Measurements from ENCODE around the gene NUTM1.
"Not testable (repeated sequence)": the region's sequence is repeated elsewhere in the genome, so short reads cannot be mapped to it uniquely, and the experiment has no call there.

Gene NUTM1

DNA sequence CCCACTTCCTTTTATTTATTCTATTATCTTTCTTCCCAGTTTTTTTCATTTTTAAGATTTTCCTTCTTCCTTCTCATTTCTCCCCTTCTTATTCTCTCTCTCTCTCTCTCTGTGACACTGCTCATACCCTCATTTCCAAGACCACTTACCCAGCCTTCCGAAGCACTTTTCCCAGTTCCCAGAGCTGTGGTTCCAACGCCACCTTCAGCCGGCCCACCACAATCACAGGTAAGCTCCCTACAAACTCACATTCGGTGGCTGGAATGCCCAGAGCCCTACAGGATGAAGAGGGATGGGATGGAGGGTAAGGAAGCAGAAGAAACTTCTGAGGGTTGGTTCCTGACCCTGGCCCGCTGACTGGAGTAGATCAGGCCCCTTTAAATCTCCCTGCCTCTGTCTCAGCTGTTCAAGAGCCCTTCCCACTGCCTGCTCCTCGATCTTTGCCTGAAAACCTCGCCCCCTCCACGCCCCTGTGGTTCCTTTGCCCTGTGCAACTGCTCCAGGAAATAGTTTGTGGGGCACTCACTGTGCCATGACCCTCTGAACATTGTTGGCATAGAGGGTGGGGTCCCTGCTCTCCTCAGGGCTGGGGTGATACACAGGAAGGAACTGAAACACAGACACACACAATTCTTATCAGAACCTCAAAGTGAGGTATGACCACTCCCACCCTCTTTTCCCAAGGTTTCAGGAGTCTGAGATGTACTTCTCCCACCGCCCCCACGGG is 19.1 kb downstream of the NUTM1 start:
- no peak for DNase-seq (ENCODE audit: low read depth in 2 of 2)

DNA sequence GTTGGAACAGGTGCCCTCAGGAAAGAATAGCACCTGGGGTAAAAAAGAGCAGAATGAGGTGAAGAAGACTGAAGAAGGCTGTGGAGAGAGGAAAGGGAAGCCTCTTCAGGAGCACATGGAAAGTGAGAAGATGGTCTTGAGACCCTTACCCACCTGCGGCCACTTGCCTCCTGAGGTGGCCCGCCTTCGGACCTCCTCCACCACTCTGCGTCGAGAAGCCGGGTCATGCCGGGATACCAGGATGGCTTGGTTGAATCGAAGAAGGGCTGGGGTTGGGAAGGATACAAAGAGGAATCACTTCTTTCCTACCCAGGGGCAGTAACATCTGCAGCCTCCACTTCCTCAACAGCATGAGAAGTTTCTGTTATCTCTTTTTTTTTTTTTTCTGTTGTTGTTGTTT is 20.9 kb downstream of the NUTM1 start:
- no peak for DNase-seq (ENCODE audit: low read depth in 2 of 2)

DNA sequence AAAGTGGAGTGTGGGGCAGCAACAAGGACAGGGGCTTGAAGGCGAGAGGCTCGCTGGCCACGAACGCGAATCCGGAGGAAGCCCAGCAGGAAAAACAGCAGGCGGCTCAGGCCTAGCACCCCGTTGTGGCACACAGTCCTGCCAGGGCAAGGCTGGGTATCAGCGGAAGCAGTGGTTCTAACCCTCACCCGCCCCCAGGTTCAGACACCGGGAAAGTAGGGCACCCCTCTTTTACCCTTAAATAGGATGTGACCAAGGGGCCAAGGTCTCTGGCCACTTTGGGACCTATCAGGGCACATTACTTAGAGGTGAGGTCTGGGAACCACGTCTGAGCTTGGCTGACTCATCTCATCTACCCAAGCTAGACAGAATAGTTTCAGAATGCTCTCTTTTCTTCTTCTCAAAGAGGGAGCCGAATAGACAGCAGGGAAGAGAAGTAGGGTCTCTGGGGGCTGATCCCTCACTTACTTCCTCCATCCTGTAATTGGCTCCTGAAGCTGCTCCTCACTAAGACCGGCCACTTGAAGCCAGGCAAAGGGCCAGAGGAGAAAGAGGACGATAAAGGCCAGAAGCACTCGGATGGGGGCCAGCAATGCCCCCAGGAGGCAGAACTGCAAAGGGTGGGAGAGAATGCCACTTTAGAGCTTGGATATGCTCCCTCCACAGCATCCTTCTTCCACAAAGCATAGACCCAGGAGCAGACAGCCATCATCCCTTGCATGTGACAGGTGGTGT is 22.1 kb downstream of the NUTM1 start:
- no peak for DNase-seq (ENCODE audit: low read depth in 2 of 2)

DNA sequence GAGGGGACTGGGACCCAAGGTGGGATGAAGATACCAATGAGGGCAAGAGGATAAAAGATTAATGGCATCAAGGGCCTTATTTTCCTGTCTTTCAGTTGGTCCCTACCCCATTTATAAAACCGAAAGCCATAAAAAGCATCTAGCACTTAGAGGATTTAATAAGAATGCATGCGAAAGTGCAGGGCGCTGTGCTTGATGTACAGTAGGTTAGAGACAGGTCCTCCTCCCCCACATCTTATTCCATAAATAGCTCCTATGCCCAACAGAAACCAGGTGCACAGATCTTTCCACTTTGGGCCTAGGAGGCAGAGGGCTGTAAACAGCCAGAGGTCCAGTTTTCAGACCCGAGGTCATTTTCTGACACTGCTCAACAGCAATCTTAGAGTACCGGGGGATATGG is 22.7 kb downstream of the NUTM1 start:
- no peak for DNase-seq (ENCODE audit: low read depth in 2 of 2)

DNA sequence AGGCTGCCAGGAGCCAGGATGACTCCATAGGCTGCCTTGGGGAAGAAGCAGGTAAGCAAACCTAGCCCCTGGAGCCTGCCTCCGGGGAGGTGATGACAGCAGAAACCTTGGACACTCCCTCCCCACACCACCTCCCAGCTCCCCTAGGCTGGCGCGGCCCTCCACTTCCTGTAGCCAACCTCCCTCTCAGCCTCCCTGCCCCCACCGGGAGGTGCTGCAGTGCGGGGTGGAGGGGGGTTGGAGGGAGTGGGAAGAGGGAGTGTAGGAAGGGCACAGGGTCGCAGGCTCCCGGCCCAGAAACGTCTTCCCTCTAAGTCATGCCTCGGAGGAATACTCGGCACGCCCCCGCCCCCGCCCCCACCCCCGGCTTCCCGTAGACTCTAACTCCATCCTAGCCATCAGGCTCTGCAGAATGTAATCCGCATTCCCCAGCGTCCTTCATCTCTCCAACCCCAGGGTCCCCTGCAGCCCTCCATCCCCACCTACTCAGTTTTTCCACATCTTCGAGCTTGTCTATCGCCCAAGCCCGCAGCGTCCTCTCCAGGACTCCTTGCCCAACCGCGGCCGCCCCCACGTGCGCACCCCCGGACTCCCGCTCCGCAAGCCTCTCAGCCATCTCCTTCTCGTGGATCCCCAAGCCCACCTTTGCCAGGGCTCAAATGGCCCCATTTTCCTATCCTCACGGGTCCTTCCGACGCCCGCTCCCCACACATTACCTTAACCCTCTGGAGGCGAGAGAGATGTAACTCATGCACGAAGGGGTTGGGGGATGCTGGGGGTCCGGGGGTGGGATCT is 23.4 kb downstream of the NUTM1 start:
- peak in 1 of 2 donors; percentile 9 for DNase-seq (ENCODE audit: low read depth in 2 of 2)

DNA sequence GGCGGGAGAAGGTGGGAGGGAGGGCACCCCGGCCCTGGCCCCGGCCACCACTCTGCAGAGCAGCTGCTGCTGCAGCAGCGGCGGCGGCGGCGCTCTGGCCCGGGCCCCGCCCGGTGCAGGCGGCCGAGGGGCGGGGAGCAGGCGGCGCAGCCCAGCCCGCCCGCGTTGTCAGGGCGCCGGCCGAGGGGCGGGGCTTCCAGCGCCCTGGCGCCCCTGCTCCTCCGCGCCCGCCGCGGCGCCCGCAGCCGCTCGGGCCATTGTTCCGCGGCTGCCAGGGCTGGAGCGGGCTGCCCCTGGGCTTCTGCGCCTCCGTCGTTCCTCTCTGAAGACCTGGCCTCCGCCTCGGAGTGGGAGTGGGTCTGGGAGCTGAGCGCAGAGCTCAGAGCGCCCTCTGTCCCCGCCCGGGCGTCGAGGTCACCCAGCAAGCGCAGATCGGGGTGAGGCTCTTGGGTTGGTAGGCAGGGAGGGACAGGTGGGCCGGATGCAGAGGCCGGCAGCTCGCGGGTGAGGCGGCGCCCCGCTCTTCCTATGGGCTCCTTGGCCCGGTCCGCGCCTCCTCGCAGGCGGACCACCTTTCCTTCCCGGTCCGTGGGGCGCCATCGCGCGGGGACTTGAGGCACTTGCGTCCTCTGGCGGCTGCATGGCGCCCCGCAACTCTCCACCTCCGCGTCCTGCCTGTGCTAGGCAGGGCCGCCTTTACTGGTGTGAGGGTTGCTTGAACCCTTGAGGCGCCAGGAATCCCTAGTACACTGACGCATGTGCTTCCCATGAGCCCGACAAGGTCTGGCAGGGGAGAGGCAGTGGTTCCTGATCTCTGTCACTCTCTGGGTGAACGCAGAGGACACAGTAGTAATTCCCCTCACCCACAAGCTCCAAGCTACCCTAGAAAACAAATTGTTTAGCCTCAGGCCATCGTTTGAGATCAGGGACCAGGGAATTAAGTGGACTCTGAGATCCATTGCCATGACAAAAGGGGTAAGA is 24.3 kb downstream of the NUTM1 start, which contains the start of gene LPCAT4:
TSS of gene LPCAT4 (minus strand) at position 96 of the 981 bp plus-strand sequence. CDS start 96 bp downstream, outside the sequence.
- DNase-seq (ENCODE audit: low read depth in 2 of 2): peak; percentile 68 to 78

DNA sequence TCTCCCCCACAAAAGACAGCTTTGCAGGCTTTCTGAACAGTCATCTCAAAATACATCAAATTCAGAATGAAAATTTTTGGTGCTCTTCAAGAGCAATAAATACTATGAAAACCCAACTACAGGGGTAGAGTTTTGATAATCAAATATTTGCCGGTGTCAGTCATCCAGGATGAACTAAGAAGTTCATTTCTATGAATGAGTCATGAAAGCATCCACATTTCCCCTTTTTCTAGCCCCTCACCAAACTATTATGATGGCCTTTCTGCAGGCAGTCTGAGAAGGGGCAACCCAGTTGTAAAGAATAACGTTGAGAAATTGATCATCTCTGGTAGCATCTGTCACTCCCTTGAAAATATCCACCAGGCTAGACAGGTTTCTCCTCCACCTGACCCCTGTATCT is 27.0 kb downstream of the NUTM1 start:
- DNase-seq (ENCODE audit: low read depth in 2 of 2): no peak

DNA sequence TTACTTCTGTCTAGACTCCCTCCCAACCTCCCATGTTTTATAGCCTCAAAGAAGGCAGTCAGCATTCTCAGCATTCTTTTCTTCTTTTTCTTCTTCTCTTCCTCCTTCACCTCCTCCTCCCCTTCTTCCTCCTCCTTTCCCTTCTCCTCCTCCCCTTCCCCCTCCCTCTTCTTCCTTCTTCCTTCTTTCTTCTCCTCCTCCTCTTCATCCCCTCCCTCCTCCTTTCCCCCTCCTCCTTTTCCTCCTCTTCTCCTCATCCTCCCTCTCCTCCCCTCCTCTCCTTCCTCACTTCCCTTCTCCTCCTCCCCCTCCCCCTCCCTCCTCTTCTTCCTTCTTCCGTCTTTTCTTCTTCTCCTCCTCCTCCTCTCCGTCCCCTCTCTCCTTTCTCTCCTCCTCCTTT is 27.5 kb downstream of the NUTM1 start:
- DNase-seq (ENCODE audit: low read depth in 2 of 2): no peak

DNA sequence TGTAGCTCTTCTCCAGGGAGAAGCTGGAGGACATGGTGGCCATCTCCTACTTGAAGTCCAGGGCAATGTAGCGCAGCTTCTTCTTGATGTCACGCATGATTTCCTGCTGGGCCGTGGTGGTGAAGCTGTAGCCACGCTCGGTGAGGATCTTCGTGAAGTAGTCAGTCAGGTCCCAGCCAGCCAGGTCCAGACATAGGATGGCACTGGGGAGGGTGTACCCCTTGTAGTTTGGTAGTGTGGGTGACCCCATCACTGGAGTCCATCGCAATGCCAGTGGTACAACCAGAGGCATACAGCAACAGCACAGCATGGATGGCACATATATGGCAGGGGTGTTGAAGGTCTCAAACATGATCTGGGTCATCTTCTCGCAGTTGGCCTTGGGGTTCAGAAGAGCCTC is 30.8 kb downstream of the NUTM1 start:
- no peak for DNase-seq (ENCODE audit: low read depth in 2 of 2)

DNA sequence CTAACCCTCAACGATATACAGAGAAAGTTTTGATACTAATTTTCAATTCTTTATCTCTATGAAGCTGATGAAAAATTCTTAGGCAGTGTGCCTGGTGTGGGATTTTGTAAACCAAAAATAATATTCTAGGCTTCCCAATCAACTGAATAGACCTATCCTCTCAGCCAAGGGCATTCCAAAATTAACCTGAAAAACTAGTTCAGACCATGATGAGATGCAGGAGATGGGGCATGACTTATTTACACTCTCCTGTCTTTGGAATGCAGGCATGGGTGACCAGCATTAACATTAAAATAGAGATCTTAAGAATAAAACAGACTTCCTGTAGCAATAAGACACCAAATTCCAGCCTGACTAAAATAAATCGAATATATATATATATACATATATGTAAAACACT is 31.7 kb downstream of the NUTM1 start:
- no peak for DNase-seq (ENCODE audit: low read depth in 2 of 2)

DNA sequence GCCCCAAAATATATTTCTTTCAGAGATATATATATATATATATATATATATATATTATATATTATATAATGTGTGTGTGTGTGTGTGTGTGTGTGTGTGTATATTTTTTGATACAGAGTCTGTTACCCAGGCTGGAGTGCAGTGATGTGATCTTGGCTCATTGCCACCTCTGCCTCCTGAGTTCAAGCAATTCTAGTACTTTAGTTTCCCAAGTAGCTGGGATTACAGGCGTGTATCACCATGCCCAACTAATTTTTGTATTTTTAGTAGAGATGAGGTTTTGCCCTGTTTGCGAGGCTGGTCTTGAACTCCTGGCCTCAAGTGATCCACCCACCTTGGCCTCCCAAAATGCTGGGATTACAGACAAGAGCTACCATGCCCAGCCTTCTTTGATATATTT is 32.4 kb downstream of the NUTM1 start:
- not testable (repeated sequence) for DNase-seq (ENCODE audit: low read depth in 2 of 2)

DNA sequence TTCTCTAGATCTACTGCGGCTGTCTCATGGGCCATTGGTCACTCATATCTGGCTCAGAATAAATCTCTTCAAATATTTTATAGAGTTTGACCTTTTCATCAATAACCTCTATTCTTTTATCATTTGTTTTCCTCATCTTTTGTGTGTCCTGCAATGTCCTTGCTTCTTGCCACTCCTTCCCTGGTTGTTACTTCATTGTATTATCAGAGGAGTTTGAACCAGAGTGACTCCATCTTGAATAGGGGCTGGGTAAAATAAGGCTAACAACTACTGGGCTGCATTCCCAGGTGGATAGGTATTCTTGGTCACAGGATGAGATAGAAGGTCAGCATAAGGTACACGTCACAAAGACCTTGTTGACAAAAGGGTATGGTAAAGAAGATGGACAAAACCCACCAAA is 33.7 kb downstream of the NUTM1 start:
- no peak for DNase-seq (ENCODE audit: low read depth in 2 of 2)

DNA sequence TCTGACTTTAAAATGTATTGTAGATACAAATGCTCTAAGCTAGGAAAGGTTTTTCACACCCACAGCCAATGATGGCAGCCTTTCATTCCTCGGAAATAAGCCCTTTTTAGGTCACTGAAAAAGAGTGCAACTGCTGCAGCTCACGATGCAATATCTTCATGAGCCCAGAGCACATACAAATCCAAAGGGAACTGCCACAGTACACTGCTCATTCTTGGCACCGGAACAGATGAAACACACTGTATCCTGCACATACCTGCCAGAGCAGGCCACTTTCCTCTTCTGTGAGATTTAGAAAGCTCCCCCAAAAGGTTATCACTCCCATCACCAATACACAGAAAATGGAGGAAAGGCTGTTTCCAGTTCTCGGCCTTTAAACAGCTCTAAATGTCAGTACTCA is 37.4 kb downstream of the NUTM1 start:
- DNase-seq (ENCODE audit: low read depth in 2 of 2): not testable (repeated sequence)

DNA sequence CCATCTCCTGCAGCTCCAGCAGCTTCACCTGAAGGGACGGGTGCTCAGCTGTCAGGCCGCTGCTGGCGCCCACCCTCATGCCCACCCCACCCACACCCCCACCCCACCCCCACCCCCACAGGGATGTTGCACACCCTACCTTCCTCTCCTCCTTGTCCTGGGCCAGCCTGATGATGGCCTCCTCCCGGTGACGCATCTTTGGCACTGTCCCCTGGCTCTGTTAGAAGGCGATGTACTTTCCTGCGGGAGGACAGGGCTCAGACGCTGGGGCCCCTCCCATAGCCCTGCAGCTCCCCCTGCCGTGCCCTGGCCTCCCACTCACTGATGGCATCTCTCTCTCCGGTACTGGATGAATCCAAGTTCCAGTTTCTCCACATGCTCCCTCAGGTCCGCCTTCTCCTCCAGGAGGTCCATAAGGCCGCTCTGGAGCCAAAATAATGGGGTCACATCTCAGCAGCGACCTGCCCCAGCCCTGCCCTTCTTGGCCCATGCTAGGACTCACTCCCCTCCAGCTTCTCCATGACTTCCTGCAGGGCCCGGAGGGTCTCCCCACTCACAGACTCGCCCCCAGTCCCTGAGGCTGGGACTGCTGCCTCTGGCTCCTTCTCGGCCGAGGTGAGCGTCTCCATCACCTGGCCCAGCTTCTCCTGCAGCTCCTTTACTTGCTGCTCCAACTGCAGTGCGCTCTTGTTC is 38.9 kb downstream of the NUTM1 start:
- not testable (repeated sequence) for DNase-seq (ENCODE audit: low read depth in 2 of 2)

DNA sequence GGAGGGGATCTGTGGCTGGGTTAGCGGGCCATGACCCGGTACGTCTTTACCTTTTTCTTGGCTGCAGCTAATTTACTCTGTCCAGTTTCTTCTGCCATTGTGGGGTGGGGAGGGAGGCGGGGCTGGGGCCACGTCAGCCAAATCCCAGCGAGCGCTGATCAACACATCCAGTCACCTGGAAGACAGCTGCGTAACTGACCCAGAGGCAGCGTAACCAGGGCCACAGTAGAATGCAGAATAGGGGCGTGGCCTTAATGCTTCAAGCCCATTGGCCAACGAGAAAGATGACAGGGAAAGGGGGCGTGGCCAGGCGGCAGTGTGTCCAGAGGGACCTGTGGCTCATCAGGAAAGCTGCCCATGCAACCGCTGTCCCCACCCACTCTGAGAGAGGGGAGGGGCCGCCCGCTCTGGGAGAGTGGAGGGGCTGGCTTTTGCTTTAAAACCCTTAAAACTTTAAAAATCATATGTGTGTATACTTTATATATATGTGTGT is 46.5 kb downstream of the NUTM1 start:
- DNase-seq (ENCODE audit: low read depth in 2 of 2): not testable (repeated sequence)

DNA sequence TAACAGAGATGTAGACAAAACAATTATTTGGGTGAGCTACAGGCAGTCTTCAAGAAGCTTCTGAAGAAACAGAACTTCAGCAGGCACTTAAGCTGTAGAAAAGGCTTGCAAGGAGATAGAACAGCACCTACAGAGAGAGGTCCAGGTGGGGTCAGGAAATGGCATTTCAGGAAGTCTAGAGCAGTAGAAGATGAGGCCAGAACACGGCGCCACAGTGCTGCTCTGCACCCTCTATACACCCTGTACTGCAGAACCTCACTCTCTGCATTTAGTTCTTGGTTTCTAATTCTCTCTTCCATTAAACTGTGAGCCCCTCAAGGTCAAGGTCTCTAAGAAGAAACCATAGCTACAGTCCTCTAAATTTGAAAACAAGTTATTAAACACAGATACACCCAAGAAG is 49.9 kb downstream of the NUTM1 start:
- DNase-seq (ENCODE audit: low read depth in 2 of 2): not testable (repeated sequence)

DNA sequence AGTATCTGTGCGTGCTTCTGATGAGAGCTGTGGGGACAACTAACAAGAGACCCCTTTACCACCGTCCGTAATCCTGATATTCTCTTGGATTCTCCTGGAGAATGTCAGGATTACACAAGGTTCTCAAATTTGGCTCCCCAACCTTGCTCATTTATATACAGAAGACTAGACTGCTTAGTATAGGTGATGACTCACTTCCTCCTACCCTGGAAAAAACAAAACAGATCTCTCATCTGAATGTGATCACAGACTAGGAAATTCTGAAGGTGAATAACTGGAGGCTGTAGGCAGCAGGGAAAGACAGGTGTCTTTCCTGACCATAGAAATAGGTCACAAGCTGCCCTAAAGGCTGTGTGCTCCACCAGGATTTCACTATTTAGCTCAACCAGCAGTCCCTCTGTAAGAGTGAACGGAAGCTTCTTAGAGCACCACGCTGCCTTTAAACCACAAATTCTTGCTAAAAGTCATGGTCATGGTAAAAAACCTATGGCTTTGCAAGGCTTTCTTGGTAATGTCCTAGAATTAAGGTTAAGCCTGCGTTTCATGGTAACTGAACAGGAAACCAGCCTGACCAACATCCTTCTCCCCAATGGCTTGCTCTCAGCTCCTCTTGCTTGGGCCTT is 54.6 kb downstream of the NUTM1 start:
- DNase-seq (ENCODE audit: low read depth in 2 of 2): not testable (repeated sequence)

DNA sequence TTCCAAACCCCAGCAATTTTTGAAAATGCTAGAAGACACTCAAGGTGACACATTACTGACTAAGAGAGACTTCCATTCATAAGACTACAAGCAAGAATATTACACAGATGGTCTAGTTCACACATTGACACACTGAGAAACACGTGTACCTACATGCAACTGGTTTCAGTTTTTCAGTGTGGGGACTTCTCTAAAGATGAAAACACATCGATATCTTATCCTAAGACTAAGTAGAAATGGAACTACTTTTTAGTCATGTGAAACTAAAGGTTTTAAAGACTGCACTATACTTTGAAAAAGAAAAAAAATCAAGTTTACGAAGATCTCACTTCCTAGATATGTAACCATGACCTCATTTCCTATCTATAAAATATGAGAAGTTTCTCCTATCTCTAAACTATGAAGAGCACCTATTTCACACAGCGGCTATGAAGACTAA is 60.1 kb downstream of the NUTM1 start:
- not testable (repeated sequence) for DNase-seq (ENCODE audit: low read depth in 2 of 2)

DNA sequence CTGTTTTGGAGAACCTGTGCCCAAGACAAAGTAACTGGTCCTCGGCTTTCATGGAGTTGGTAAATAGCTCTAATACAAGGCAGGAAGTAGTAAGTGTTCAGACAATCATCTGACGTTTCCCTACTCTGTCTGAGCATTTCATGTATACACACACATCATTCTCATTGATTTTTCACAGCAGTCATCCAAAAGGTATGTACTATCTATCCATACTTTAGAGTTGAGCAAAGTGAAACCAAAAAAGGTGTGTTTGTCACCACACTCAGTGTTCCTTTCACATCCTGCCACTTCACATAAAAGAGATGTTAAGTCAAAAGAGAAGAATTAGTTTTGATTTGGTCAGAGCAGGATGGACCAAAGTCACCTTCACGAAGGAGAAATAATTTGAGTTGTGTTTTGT is 60.8 kb downstream of the NUTM1 start:
- DNase-seq (ENCODE audit: low read depth in 2 of 2): not testable (repeated sequence)

Measured in stimulated activated CD4-positive, alpha-beta T cell treated with anti-CD3 and anti-CD28 coated beads, Interleukin-1b, Interleukin-23, amount 100 ng/mL, for 1 hour (primary cell).